Hepatocyte (in vitro differentiated cells): ENCODE results near the gene LGALS8. TPM values are rescaled to one million over a fixed set of nuclear protein-coding genes. Genes with fewer than 3 reads are reported as not detected.

Experiments used
- DNase-seq: peaks from one replicate; pipeline ENCODE4 v3.0.0-alpha.2; 2016; ENCODE audit warnings: low spot score
- H2AFZ ChIP-seq: fragments of 200-600 bp; sonication (generic); 2 replicates; pipeline ENCODE4 v1.6.0; 2016; ENCODE audit warnings: antibody characterized with exemption, mild to moderate bottlenecking
- H3K27ac ChIP-seq: fragments of 200-600 bp; sonication (generic); 2 replicates; pipeline ENCODE4 v1.5.1; 2016; ENCODE audit warnings: mild to moderate bottlenecking
- H3K27me3 ChIP-seq: fragments of 200-600 bp; sonication (generic); 2 replicates; pipeline ENCODE4 v1.6.1; 2016
- H3K36me3 ChIP-seq: fragments of 200-600 bp; sonication (generic); replicated peaks from 2 replicates; pipeline ENCODE4 v1.5.1; 2016; ENCODE audit warnings: low read depth; ENCODE audit not compliant: insufficient read depth
- H3K4me1 ChIP-seq: fragments of 200-600 bp; sonication (generic); 2 replicates; pipeline ENCODE4 v1.5.1; 2016; ENCODE audit warnings: mild to moderate bottlenecking, moderate library complexity; ENCODE audit not compliant: insufficient read depth
- H3K4me2 ChIP-seq: fragments of 200-600 bp; sonication (generic); 2 replicates; pipeline ENCODE4 v1.6.0; 2016
- H3K4me3 ChIP-seq: fragments of 200-600 bp; sonication (generic); 2 replicates; pipeline ENCODE4 v1.5.1; 2016; ENCODE audit warnings: mild to moderate bottlenecking
- H3K79me2 ChIP-seq: fragments of 200-600 bp; sonication (generic); 2 replicates; pipeline ENCODE4 v1.6.0; 2017; ENCODE audit warnings: mild to moderate bottlenecking
- H3K9me2 ChIP-seq: fragments of 200-600 bp; sonication (generic); replicated peaks from 2 replicates; pipeline ENCODE4 v1.6.0; 2017; ENCODE audit warnings: mild to moderate bottlenecking; ENCODE audit not compliant: insufficient read depth
- H3K9me3 ChIP-seq: fragments of 200-600 bp; sonication (generic); 2 replicates; pipeline ENCODE4 v1.5.1; 2016; ENCODE audit warnings: low read depth, mild to moderate bottlenecking
- H4K20me1 ChIP-seq: fragments of 200-600 bp; sonication (generic); 2 replicates; pipeline ENCODE4 v1.6.0; 2016; ENCODE audit warnings: mild to moderate bottlenecking; ENCODE audit not compliant: insufficient read depth, poor library complexity, severe bottlenecking
- EZH2 ChIP-seq: fragments of 200-600 bp; sonication (generic); IDR thresholded peaks from 2 replicates; pipeline ENCODE4 v1.6.1; 2016; ENCODE audit warnings: antibody characterized with exemption, mild to moderate bottlenecking, borderline replicate concordance
- EZH2phosphoT487 ChIP-seq: fragments of 200-600 bp; sonication (generic); IDR thresholded peaks from one replicate; pipeline ENCODE4 v1.6.1; 2018; ENCODE audit warnings: antibody characterized with exemption, mild to moderate bottlenecking, low read depth, moderate library complexity; ENCODE audit not compliant: unreplicated experiment, severe bottlenecking
- WGBS: methylation state at CpG from one replicate; pipeline ENCODE4 v1.1.6; 2016; ENCODE audit warnings: low lambda C conversion rate; ENCODE audit errors: missing lambda C conversion rate; 5-methylcytosine and 5-hydroxymethylcytosine counted together
- polyA plus RNA-seq: library from polyadenylated mRNA; unstranded; fragments of >200 nt; fragmentation: Nextera tagmentation; extraction: Ambion mirVana; gene quantifications from 2 replicates; pipeline ENCODE4 v1.2.1, GENCODE V29; 2016
- total RNA-seq: library from RNA; depleted of rRNA; stranded (reverse); fragments of >200 nt; gene quantifications from 2 replicates; pipeline ENCODE4 v1.2.3, GENCODE V29; 2014
- TF ChIP-seq, protein P1 (sequence below): fragments of 200-600 bp; sonication (generic); IDR thresholded peaks from 2 replicates; pipeline ENCODE4 v1.5.1; 2016; ENCODE audit warnings: antibody characterized with exemption, mild to moderate bottlenecking; ENCODE audit not compliant: poor library complexity

Gene LGALS8
- 43.9 and 46.6 TPM in 2 replicates for total RNA-seq
- 33.5 TPM in 2 replicates for polyA plus RNA-seq

DNA sequence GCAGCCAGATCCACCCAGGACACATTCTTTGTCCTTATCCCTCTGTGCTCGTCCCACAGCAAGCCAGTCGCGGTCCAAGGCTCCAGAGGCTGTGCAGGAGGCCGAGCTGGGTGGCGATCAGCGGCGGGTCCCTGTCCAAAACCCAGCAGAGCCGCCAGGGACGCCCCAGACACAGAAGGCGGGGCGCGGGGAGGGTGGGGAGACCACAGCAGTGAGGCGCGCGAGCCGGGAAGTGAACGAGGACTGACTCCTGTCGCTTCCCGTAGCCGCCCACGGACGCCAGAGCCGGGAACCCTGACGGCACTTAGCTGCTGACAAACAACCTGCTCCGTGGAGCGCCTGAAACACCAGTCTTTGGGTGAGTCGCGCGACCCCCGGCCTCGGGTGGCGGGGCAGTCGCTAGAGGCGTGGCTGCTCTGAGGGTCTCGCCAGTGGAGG is at the start of gene LGALS8:
TSS of gene LGALS8 (plus strand) at position 279 of the 438 bp plus-strand sequence. CDS start 2,089 bp downstream, outside the sequence.
- Histone ChIP-seq H2AFZ (peak within 1 kb of the TSS; percentile 82), H3K4me2 (peak within 1 kb of the TSS; percentile 88), H4K20me1 (no peaks in the 10 kb centered on the region), H3K9me2 (no peaks in the 10 kb centered on the region), H3K27me3 (no peaks in the 10 kb centered on the region), H3K4me3 (peak within 1 kb of the TSS; percentile 84), H3K27ac (peak within 1 kb of the TSS; percentile 98), H3K4me1 (peaks cover 14% of the 10 kb centered on the region), H3K9me3 (no peaks in the 10 kb centered on the region), H3K36me3 (no peaks in the 10 kb centered on the region), H3K79me2 (peaks cover 17% of the 10 kb centered on the region)
- TF ChIP-seq EZH2 (no peak), EZH2phosphoT487 (no peak)
- TF ChIP-seq, protein P1, sequence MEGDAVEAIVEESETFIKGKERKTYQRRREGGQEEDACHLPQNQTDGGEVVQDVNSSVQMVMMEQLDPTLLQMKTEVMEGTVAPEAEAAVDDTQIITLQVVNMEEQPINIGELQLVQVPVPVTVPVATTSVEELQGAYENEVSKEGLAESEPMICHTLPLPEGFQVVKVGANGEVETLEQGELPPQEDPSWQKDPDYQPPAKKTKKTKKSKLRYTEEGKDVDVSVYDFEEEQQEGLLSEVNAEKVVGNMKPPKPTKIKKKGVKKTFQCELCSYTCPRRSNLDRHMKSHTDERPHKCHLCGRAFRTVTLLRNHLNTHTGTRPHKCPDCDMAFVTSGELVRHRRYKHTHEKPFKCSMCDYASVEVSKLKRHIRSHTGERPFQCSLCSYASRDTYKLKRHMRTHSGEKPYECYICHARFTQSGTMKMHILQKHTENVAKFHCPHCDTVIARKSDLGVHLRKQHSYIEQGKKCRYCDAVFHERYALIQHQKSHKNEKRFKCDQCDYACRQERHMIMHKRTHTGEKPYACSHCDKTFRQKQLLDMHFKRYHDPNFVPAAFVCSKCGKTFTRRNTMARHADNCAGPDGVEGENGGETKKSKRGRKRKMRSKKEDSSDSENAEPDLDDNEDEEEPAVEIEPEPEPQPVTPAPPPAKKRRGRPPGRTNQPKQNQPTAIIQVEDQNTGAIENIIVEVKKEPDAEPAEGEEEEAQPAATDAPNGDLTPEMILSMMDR, result no peak
- peak; percentile 90 for DNase-seq
- WGBS, result 3% methylated on average over 27 of the region's 35 CpGs

DNA sequence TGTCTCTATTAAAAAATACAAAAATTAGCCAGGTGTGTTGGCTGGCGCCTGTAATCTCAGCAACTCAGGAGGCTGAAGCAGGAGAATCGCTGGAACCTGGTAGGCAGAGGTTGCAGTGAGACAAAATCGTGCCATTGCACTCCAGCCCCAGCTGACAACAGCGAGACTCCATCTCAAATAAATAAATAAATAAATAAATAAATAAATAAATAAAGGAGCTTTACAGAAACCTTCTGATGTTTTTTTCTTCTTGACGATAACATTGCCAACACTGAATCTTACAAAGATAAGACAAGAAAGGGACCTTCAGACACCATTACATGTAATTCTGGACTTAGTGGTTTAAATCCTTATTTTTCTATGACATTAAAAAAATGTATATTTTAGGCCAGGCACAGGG is 47.8 kb upstream of the LGALS8 start:
- Histone ChIP-seq H3K9me2 (no peaks in the 10 kb centered on the region), H4K20me1 (no peaks in the 10 kb centered on the region), H3K79me2 (no peaks in the 10 kb centered on the region), H3K9me3 (no peaks in the 10 kb centered on the region), H3K27me3 (no peaks in the 10 kb centered on the region), H3K36me3 (no peaks in the 10 kb centered on the region), H3K4me2 (no peak overlapping the region), H3K4me3 (no peak overlapping the region), H3K4me1 (peaks cover 9% of the 10 kb centered on the region), H2AFZ (no peak overlapping the region), H3K27ac (no peak overlapping the region)
- 94% methylated on average over 5 of the region's 5 CpGs for WGBS
- DNase-seq, result no peak
- TF ChIP-seq EZH2phosphoT487, result no peak

DNA sequence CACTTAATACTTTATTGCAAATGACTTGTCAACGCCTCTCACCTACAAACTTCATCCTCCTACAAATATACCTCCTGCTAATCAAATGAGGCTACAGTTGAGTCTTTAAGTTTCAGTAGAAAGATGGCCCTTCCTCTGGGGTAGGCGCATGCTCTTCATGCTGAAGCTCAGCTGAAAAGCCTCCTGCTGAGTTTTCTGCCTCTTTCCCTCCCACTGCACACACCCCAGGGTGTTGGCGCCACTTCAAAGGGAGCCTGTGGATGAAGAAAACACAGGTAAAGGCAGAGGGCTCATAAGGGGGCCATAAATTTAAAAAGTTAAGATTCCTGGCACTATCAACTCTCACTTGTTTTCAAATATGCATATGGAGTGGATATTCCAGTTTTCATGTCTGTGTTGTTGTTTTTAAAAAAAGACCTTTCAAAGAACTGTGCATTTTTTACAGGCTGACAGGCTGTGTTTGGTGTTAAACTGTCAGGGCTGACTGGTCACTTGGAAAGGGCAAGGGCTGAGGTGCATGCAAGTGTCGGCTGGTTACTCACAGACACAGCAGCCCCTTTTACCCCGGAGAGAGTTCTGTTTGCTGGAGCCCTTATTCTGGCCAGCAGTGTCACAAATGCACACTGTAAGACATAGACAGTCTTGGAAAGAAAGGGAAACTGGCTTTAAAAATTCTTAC is 42.9 kb upstream of the LGALS8 start:
- no peak overlapping the region for H3K4me3 ChIP-seq
- no peak for DNase-seq
- no peak overlapping the region for H2AFZ ChIP-seq
- H3K79me2 ChIP-seq, result no peaks in the 10 kb centered on the region
- 53% methylated on average over 5 of the region's 5 CpGs for WGBS
- no peaks in the 10 kb centered on the region for H3K27me3 ChIP-seq
- TF ChIP-seq EZH2 (no peak), EZH2phosphoT487 (no peak)
- TF ChIP-seq, protein P1, result no peak
- no peaks in the 10 kb centered on the region for H4K20me1 ChIP-seq
- H3K9me2 ChIP-seq, result no peaks in the 10 kb centered on the region
- no peak overlapping the region for H3K27ac ChIP-seq
- H3K4me2 ChIP-seq, result no peak overlapping the region
- no peaks in the 10 kb centered on the region for H3K36me3 ChIP-seq
- H3K4me1 ChIP-seq, result no peaks in the 10 kb centered on the region
- no peaks in the 10 kb centered on the region for H3K9me3 ChIP-seq

DNA sequence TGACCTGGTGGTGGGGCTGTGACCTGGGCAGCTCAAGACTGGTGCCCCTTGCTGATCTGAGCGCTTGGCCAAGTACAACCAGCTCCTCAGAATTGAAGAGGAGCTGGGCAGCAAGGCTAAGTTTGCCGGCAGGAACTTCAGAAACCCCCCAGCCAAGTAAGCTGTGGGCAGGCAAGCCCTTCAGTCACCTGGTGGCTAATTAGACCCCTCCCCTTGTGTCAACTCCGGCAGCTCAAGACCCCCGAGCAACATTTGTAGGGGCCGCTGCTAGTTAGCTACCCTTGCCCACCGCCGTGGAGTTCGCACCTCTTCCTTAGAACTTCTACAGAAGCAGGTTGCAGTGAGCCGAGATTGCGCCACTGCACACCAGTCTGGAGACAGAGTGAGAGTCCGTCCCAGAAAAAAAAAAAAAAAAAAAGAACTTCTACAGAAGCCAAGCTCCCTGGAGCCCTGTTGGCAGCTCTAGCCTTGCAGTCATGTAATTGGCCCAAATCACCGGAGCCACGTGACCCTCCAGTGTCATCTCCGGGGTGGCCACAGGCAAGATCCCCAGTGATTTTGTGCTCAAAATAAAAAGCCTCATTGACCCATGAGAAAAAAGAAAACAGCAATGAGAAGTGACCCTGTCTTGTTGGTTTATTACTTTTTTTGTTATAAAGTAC is 39.3 kb upstream of the LGALS8 start:
- no peaks in the 10 kb centered on the region for H3K4me1 ChIP-seq
- no peak overlapping the region for H3K27ac ChIP-seq
- no peaks in the 10 kb centered on the region for H3K9me2 ChIP-seq
- DNase-seq, result no peak
- no peaks in the 10 kb centered on the region for H3K27me3 ChIP-seq
- H2AFZ ChIP-seq, result no peak overlapping the region
- H3K4me2 ChIP-seq, result no peak overlapping the region
- no peaks in the 10 kb centered on the region for H3K79me2 ChIP-seq
- H3K9me3 ChIP-seq, result no peaks in the 10 kb centered on the region
- 93% methylated on average over 14 of the region's 14 CpGs for WGBS
- no peaks in the 10 kb centered on the region for H4K20me1 ChIP-seq
- H3K36me3 ChIP-seq, result no peaks in the 10 kb centered on the region
- H3K4me3 ChIP-seq, result no peak overlapping the region
- TF ChIP-seq EZH2, result no peak
- TF ChIP-seq, protein P1, result no peak
- TF ChIP-seq EZH2phosphoT487, result no peak
